ENCODE data around the gene MRPL39. TPM values are rescaled to one million over a fixed set of nuclear protein-coding genes. Genes with fewer than 3 reads are reported as not detected.

Gene MRPL39
- polyA plus RNA-seq, 3 donors, result 5.1 to 22.3 (median 15.5) TPM

GRCh38 chr21:25582164-25582790 lies 25.0 kb downstream of the MRPL39 start:
- H3K27me3 Mint-ChIP-seq (ENCODE audit: low read depth in 3 of 3), result no peaks in the 10 kb centered on the region
- intact Hi-C loops (cut with micrococcal nuclease), result no loop called here
- no peak overlapping the region for H3K27ac Mint-ChIP-seq
- H3K4me1 Mint-ChIP-seq, result no peaks in the 10 kb centered on the region
- Histone ChIP-seq H3K79me2 (ENCODE audit: insufficient read depth, low read length) (no peaks in the 10 kb centered on the region), H4K20me1 (ENCODE audit: insufficient read depth, low read length) (no peaks in the 10 kb centered on the region), H3K27me3 (ENCODE audit: control insufficient read depth in 2 of 2, insufficient read depth in 2 of 2, low read length in 2 of 2) (no peaks in the 10 kb centered on the region), H3K9me3 (replicated peaks in 1 of 2; ENCODE audit: control insufficient read depth in 1 of 2, insufficient read depth in 1 of 2, low read length in 2 of 2) (no peaks in the 10 kb centered on the region), H3K9ac (ENCODE audit: insufficient read depth, low read length, poor library complexity, severe bottlenecking) (no peak overlapping the region), H3K4me3 (replicated peaks in 1 of 3; ENCODE audit: low read depth in 2 of 3, low read length in 3 of 3) (no peak overlapping the region), H3K4me1 (ENCODE audit: control insufficient read depth in 1 of 2, insufficient read depth in 2 of 2, low read length in 2 of 2) (no peaks in the 10 kb centered on the region), H3K4me2 (replicated peaks; ENCODE audit: extremely low read depth, low read length, poor library complexity, severe bottlenecking) (no peak overlapping the region), H2AFZ (ENCODE audit: insufficient read depth, low read depth, low read length, poor library complexity, severe bottlenecking) (no peak overlapping the region), H3K27ac (ENCODE audit: low read depth in 1 of 2, low read length in 2 of 2) (no peak overlapping the region), H3K36me3 (replicated peaks in 1 of 2; ENCODE audit: control insufficient read depth in 1 of 2, insufficient read depth in 2 of 2, low read length in 2 of 2) (peaks cover 14 to 24% of the 10 kb centered on the region in 2 donors)
- peaks cover 0 to 2% (median 0%) of the 10 kb centered on the region in 7 donors for H3K9me3 Mint-ChIP-seq
- peaks cover 22 to 39% of the 10 kb centered on the region in 2 donors for H3K36me3 Mint-ChIP-seq
- H3K4me3 Mint-ChIP-seq, result no peak overlapping the region
- WGBS (ENCODE audit: insufficient coverage), result no CpG with 5 or more reads among the region's 3 CpGs
- TF ChIP-seq CTCF (IDR thresholded peaks at IDR 0.05), result no peak
- no peak for DNase-seq

GRCh38 chr21:25581582-25581981 lies 25.7 kb downstream of the MRPL39 start:
- H3K9me3 Mint-ChIP-seq, result peaks cover 0 to 2% (median 0%) of the 10 kb centered on the region in 7 donors
- no CpG with 5 or more reads among the region's 3 CpGs for WGBS (ENCODE audit: insufficient coverage)
- H3K27ac Mint-ChIP-seq, result no peak overlapping the region

More at GRCh38 chr21:25581582-25581981, 25.7 kb downstream of the MRPL39 start:
- H3K9me3 ChIP-seq (replicated peaks in 1 of 2; ENCODE audit: control insufficient read depth in 1 of 2, insufficient read depth in 1 of 2, low read length in 2 of 2), result no peaks in the 10 kb centered on the region
- peaks cover 10 to 19% of the 10 kb centered on the region in 2 donors for H3K36me3 ChIP-seq (replicated peaks in 1 of 2; ENCODE audit: control insufficient read depth in 1 of 2, insufficient read depth in 2 of 2, low read length in 2 of 2)
- H3K27me3 ChIP-seq (ENCODE audit: control insufficient read depth in 2 of 2, insufficient read depth in 2 of 2, low read length in 2 of 2), result no peaks in the 10 kb centered on the region
- H3K4me1 ChIP-seq (ENCODE audit: control insufficient read depth in 1 of 2, insufficient read depth in 2 of 2, low read length in 2 of 2), result no peaks in the 10 kb centered on the region
- H3K36me3 Mint-ChIP-seq, result peaks cover 20 to 37% of the 10 kb centered on the region in 2 donors
- intact Hi-C loops (cut with micrococcal nuclease), result no loop called here
- no peak for DNase-seq
- H3K27ac ChIP-seq (ENCODE audit: low read depth in 1 of 2, low read length in 2 of 2), result no peak overlapping the region
- no peaks in the 10 kb centered on the region for H3K79me2 ChIP-seq (ENCODE audit: insufficient read depth, low read length)
- H3K27me3 Mint-ChIP-seq (ENCODE audit: low read depth in 3 of 3), result no peaks in the 10 kb centered on the region
- no peaks in the 10 kb centered on the region for H4K20me1 ChIP-seq (ENCODE audit: insufficient read depth, low read length)
- no peak overlapping the region for H3K4me2 ChIP-seq (replicated peaks; ENCODE audit: extremely low read depth, low read length, poor library complexity, severe bottlenecking)
- H3K4me1 Mint-ChIP-seq, result no peaks in the 10 kb centered on the region
- no peak overlapping the region for H3K4me3 Mint-ChIP-seq
- H3K9ac ChIP-seq (ENCODE audit: insufficient read depth, low read length, poor library complexity, severe bottlenecking), result no peak overlapping the region
- no peak overlapping the region for H2AFZ ChIP-seq (ENCODE audit: insufficient read depth, low read depth, low read length, poor library complexity, severe bottlenecking)
- no peak overlapping the region for H3K4me3 ChIP-seq (replicated peaks in 1 of 3; ENCODE audit: low read depth in 2 of 3, low read length in 3 of 3)
- no peak for TF ChIP-seq CTCF (IDR thresholded peaks at IDR 0.05)
